GM12878 (cell line): ENCODE results near the gene FAT1. TPM values are rescaled to one million over a fixed set of nuclear protein-coding genes. Genes with fewer than 3 reads are reported as not detected.

ENCODE experiments used
- ATAC-seq: fragments of 200-7000 bp; cut with Tn5 transposase; 3 replicates; pipeline ENCODE4 v1.9.1; 2020; ENCODE audit warnings: mild to moderate bottlenecking, moderate library complexity
- BruUV-seq: library from RNA; stranded (reverse); fragments of 400-500 nt; replicated peaks from 2 replicates; lab custom pipeline; 2021; lab: Mats Ljungman, UMichigan
- CTCF ChIA-PET: fragments of 300-600 bp; sonication (Branson Sonifier 250); formaldehyde crosslinking; extraction: SDS; loops from one replicate; lab custom pipeline; 2021; ENCODE audit warnings: inconsistent platforms; lab: Yijun Ruan, JAX
- POLR2A ChIA-PET: fragments of 350-600 bp; formaldehyde crosslinking; extraction: SDS; loops from one replicate; lab custom pipeline; 2021; ENCODE audit warnings: inconsistent platforms; lab: Charles Lee
- RAD21 ChIA-PET: fragments of 300-600 bp; sonication (Branson Sonifier 250); formaldehyde crosslinking; loops from one replicate; lab custom pipeline; 2023; ENCODE audit warnings: antibody characterized with exemption; ENCODE audit not compliant: unreplicated experiment; lab: Charles Lee
- SMC1A ChIA-PET: fragments of 300-600 bp; sonication (Branson Sonifier 250); formaldehyde crosslinking; loops from one replicate; lab custom pipeline; 2023; ENCODE audit not compliant: unreplicated experiment, uncharacterized antibody; lab: Charles Lee
- DNase-seq: peaks from one replicate; pipeline ENCODE4 v3.0.0-alpha.2; 2011; ENCODE audit warnings: low read depth, low spot score
- FAIRE-seq: peaks from 3 replicates; lab custom pipeline; 2011; peaks lifted over from hg19 to GRCh38; lab: Jason Lieb, UNC
- H2AFZ ChIP-seq: 2 replicates; pipeline ENCODE4 v1.6.0; 2011; ENCODE audit warnings: low read depth, low read length, control low read depth; ENCODE audit not compliant: control insufficient read depth
- H3K27ac ChIP-seq: 2 replicates; pipeline ENCODE4 v1.5.1; 2011; ENCODE audit warnings: control low read depth; ENCODE audit not compliant: control insufficient read depth, insufficient read depth
- H3K27me3 ChIP-seq, 2 experiments: replicated peaks in 1 of 2; 2 replicates each; pipeline versions ENCODE4 v1.6.0 to v1.6.1; 2011; ENCODE audit warnings: low read length in 1 of 2; ENCODE audit not compliant: control insufficient read depth in 2 of 2, insufficient read depth in 2 of 2
- H3K36me3 ChIP-seq, 2 experiments: 2 replicates each; pipeline ENCODE4 v1.5.1; 2011; ENCODE audit warnings: low read length in 1 of 2; ENCODE audit not compliant: control insufficient read depth in 2 of 2, insufficient read depth in 2 of 2
- H3K4me1 ChIP-seq: 2 replicates; pipeline ENCODE4 v1.6.1; 2011; ENCODE audit warnings: mild to moderate bottlenecking, low read length, moderate library complexity, mixed read lengths; ENCODE audit not compliant: control insufficient read depth, insufficient read depth
- H3K4me2 ChIP-seq: 2 replicates; pipeline ENCODE4 v1.6.0; 2011; ENCODE audit warnings: control low read depth; ENCODE audit not compliant: control insufficient read depth, insufficient read depth
- H3K4me3 ChIP-seq: fragments of 200-600 bp; sonication (generic); 2 replicates; pipeline ENCODE4 v1.5.1; 2016
- H3K79me2 ChIP-seq: 2 replicates; pipeline ENCODE4 v1.6.0; 2011; ENCODE audit warnings: low read length; ENCODE audit not compliant: control insufficient read depth, insufficient read depth
- H3K9ac ChIP-seq: 2 replicates; pipeline ENCODE4 v1.8.0; 2011; ENCODE audit warnings: low read length, control low read depth, mixed read lengths; ENCODE audit not compliant: control insufficient read depth, insufficient read depth
- H3K9me3 ChIP-seq: replicated peaks from 3 replicates; pipeline ENCODE4 v1.5.1; 2011; ENCODE audit warnings: mild to moderate bottlenecking, low read length; ENCODE audit not compliant: control insufficient read depth, insufficient read depth
- H4K20me1 ChIP-seq: 2 replicates; pipeline ENCODE4 v1.6.0; 2011; ENCODE audit not compliant: control insufficient read depth, insufficient read depth
- EED ChIP-seq: sonication (generic); IDR thresholded peaks from 2 replicates; pipeline ENCODE4 v1.6.1; 2016; ENCODE audit warnings: antibody characterized with exemption, low read depth
- MXI1 ChIP-seq: fragments of 150-350 bp; IDR thresholded peaks from 2 replicates; pipeline ENCODE4 v1.6.1; 2011; ENCODE audit warnings: low read depth, mild to moderate bottlenecking, inconsistent platforms, low read length, improper control_type of control experiment
- MYB ChIP-seq: fragments of 150-350 bp; IDR thresholded peaks from 2 replicates; pipeline ENCODE4 v1.6.1; 2014; ENCODE audit warnings: mild to moderate bottlenecking, low read depth, low read length, borderline replicate concordance
- NBN ChIP-seq: fragments of 450-650 bp; IDR thresholded peaks from 2 replicates; pipeline ENCODE4 v1.6.1; 2016
- NR2C2 ChIP-seq: IDR thresholded peaks from 2 replicates; pipeline ENCODE4 v1.6.1; 2011; ENCODE audit warnings: borderline replicate concordance, low read depth; ENCODE audit not compliant: control insufficient read depth, insufficient read length
- NRF1 ChIP-seq: conservative IDR thresholded peaks from 2 replicates; pipeline ENCODE4 v1.6.1; 2011; ENCODE audit warnings: mild to moderate bottlenecking, low read depth, low read length, improper control_type of control experiment
- PAX5 ChIP-seq: IDR thresholded peaks from 2 replicates; pipeline ENCODE4 v1.6.1; 2011; ENCODE audit warnings: low read depth, low read length, borderline replicate concordance
- STAT1 ChIP-seq: fragments of 450-650 bp; conservative IDR thresholded peaks from 2 replicates; pipeline ENCODE4 v1.6.1; 2014; ENCODE audit warnings: antibody characterized with exemption, mild to moderate bottlenecking
- TCF3 ChIP-seq: IDR thresholded peaks from 2 replicates; pipeline ENCODE4 v1.6.1; 2012; ENCODE audit warnings: low read depth, mild to moderate bottlenecking, low read length, borderline replicate concordance; ENCODE audit not compliant: insufficient read depth
- WGBS: methylation state at CpG from one replicate; pipeline ENCODE4 v1.1.6; 2016; ENCODE audit warnings: low lambda C conversion rate; ENCODE audit not compliant: insufficient replicate concordance, insufficient coverage; ENCODE audit errors: missing lambda C conversion rate; 5-methylcytosine and 5-hydroxymethylcytosine counted together
- in situ Hi-C: fragments of 300-500 bp; cut with MboI; formaldehyde crosslinking; loops from 9 replicates; pipeline ENCODE4 v1.14.3; 2018; ENCODE audit warnings: mixed read lengths
- intact Hi-C: fragments of 100-400 bp; cut with micrococcal nuclease; formaldehyde crosslinking; loops from one replicate; pipeline ENCODE4 v1.14.2; 2022; ENCODE audit not compliant: unreplicated experiment
- polyA plus RNA-seq, 11 experiments: library from polyadenylated mRNA; depleted of rRNA in 4 of 11; unstranded in 6 of 11; stranded (reverse) in 5 of 11; fragments of >200 nt; fragmentation: Nextera tagmentation in 4 of 11; fragmentation: Illumina TruSeq in 1 of 11; extraction: Ambion mirVana in 4 of 11; extraction: Trizol in 1 of 11; gene quantifications; 1 replicate in 1 of 11; 2 replicates in 10 of 11; pipeline versions ENCODE4 v1.2.1 to v1.2.3, GENCODE V29; 2011 to 2016; ENCODE audit warnings: inconsistent platforms in 2 of 11, missing spikeins in 2 of 11, low read depth in 1 of 11
- total RNA-seq, 4 experiments: library from RNA; depleted of rRNA in 3 of 4; stranded (reverse); fragments of >200 nt in 3 of 4; fragmentation: Illumina TruSeq in 1 of 4; extraction: Trizol in 1 of 4; gene quantifications; 2 replicates each; pipeline versions ENCODE4 v1.2.1 to v1.2.3, GENCODE V29; 2013 to 2021
- TF ChIP-seq, protein P1 (sequence below): fragments of 450-650 bp; conservative IDR thresholded peaks from 2 replicates; pipeline ENCODE4 v1.6.1; 2017; ENCODE audit warnings: mild to moderate bottlenecking, moderate library complexity
- TF ChIP-seq, protein P2 (sequence below): fragments of 450-650 bp; IDR thresholded peaks from 2 replicates; pipeline ENCODE4 v1.6.1; 2017; ENCODE audit warnings: mild to moderate bottlenecking, moderate library complexity
- TF ChIP-seq, protein P3 (sequence below): fragments of 450-650 bp; formaldehyde crosslinking; IDR thresholded peaks from 2 replicates; pipeline ENCODE4 v1.4.0; 2020; ENCODE audit warnings: mild to moderate bottlenecking, moderate library complexity

The FAT1 gene
- total and polyA plus RNA-seq, 10 of the 15 experiments (the other 5 are each of a cell fraction or from before 2014, with no cell fraction given): 0.04 to 11.8 (median 0.11) TPM; not detected in 1

DNA sequence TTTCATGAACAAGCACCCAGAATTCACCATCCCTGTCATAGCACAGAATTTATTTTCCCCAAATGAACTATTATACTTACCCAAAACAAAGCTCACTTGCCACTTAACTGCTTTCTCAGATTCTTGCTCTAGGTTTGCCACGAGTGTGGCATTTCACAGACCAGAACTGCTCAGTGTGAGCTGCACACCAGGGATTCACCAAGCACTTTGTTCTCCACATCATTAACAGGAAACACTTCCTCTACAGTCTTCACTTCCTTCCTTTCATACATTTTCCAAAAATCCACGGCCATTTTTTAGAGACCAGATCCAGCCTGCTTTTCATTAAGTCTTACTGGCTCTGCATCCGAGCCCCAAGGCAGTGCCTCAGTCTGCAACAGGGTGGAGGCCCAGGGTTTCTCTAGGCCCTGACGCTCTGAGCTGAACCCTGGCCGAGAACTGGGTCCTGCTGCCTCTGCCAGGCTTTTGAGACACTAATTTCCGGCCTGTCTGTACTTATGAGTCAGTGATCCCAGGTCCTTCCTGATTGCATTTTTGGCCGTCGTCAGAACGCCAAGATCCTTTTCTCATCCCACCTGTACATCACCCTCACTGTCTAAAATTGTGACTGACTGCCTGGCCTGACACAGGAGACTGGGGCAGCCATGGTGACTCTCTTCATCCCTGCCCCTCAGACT lies 100.7 kb downstream of the FAT1 start (continued):
- TF ChIP-seq, protein P1, sequence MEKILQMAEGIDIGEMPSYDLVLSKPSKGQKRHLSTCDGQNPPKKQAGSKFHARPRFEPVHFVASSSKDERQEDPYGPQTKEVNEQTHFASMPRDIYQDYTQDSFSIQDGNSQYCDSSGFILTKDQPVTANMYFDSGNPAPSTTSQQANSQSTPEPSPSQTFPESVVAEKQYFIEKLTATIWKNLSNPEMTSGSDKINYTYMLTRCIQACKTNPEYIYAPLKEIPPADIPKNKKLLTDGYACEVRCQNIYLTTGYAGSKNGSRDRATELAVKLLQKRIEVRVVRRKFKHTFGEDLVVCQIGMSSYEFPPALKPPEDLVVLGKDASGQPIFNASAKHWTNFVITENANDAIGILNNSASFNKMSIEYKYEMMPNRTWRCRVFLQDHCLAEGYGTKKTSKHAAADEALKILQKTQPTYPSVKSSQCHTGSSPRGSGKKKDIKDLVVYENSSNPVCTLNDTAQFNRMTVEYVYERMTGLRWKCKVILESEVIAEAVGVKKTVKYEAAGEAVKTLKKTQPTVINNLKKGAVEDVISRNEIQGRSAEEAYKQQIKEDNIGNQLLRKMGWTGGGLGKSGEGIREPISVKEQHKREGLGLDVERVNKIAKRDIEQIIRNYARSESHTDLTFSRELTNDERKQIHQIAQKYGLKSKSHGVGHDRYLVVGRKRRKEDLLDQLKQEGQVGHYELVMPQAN: no peak
- TF ChIP-seq, protein P2, sequence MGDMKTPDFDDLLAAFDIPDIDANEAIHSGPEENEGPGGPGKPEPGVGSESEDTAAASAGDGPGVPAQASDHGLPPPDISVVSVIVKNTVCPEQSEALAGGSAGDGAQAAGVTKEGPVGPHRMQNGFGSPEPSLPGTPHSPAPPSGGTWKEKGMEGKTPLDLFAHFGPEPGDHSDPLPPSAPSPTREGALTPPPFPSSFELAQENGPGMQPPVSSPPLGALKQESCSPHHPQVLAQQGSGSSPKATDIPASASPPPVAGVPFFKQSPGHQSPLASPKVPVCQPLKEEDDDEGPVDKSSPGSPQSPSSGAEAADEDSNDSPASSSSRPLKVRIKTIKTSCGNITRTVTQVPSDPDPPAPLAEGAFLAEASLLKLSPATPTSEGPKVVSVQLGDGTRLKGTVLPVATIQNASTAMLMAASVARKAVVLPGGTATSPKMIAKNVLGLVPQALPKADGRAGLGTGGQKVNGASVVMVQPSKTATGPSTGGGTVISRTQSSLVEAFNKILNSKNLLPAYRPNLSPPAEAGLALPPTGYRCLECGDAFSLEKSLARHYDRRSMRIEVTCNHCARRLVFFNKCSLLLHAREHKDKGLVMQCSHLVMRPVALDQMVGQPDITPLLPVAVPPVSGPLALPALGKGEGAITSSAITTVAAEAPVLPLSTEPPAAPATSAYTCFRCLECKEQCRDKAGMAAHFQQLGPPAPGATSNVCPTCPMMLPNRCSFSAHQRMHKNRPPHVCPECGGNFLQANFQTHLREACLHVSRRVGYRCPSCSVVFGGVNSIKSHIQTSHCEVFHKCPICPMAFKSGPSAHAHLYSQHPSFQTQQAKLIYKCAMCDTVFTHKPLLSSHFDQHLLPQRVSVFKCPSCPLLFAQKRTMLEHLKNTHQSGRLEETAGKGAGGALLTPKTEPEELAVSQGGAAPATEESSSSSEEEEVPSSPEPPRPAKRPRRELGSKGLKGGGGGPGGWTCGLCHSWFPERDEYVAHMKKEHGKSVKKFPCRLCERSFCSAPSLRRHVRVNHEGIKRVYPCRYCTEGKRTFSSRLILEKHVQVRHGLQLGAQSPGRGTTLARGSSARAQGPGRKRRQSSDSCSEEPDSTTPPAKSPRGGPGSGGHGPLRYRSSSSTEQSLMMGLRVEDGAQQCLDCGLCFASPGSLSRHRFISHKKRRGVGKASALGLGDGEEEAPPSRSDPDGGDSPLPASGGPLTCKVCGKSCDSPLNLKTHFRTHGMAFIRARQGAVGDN: no peak
- TF ChIP-seq EED (no peak), NBN (no peak)

DNA sequence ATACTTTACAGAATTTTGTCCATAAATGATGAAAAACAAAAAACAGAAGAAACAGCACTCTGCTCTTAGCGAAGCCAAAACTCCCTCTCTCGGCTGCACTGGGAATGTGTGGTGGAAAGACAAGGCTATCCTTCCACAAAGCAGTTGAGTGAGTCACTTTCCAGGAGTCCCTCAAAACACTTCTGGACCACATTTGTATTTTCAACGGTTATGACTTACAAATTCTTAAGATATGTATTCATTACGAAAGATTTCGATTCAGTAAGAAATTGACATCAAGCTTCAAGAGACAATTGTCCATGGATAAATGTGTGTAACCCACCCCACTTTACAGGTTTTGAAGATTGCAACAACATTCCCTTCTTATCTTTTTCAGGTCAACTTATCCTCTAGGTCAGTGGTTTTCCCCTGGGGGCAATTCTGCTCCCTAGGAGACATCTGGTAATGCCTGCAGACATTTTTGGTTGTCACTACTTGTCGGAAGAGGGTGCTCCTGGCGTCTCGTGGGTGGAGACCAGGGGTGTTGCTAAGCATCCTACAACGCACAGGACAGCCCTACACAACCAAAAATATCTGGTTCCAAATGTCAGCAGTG lies 101.6 kb downstream of the FAT1 start:
- CTCF ChIA-PET: no interaction called here
- no peak overlapping the region for H3K9ac ChIP-seq
- WGBS: 27% methylated on average over 9 of the region's 9 CpGs
- H3K4me2 ChIP-seq: no peak overlapping the region
- H3K4me1 ChIP-seq: no peaks in the 10 kb centered on the region
- no peaks in the 10 kb centered on the region for H4K20me1 ChIP-seq
- in situ Hi-C loops: no loop called here
- FAIRE-seq (no peak), DNase-seq (no peak), ATAC-seq (no peak)
- H3K36me3 ChIP-seq: no peaks in the 10 kb centered on the region
- H3K9me3 ChIP-seq: no peaks in the 10 kb centered on the region; the same call in 2 of the 3 replicates
- no peak overlapping the region for H2AFZ ChIP-seq
- H3K4me3 ChIP-seq: no peak overlapping the region
- intact Hi-C loops: no loop called here
- no peaks in the 10 kb centered on the region for H3K27me3 ChIP-seq
- SMC1A ChIA-PET: no interaction called here
- RAD21 ChIA-PET: no interaction called here
- no peaks in the 10 kb centered on the region for H3K79me2 ChIP-seq
- no peak overlapping the region for H3K27ac ChIP-seq
- no peak for TF ChIP-seq NR2C2
- TF ChIP-seq TCF3: no peak
- no peak for TF ChIP-seq STAT1
- TF ChIP-seq, protein P3, sequence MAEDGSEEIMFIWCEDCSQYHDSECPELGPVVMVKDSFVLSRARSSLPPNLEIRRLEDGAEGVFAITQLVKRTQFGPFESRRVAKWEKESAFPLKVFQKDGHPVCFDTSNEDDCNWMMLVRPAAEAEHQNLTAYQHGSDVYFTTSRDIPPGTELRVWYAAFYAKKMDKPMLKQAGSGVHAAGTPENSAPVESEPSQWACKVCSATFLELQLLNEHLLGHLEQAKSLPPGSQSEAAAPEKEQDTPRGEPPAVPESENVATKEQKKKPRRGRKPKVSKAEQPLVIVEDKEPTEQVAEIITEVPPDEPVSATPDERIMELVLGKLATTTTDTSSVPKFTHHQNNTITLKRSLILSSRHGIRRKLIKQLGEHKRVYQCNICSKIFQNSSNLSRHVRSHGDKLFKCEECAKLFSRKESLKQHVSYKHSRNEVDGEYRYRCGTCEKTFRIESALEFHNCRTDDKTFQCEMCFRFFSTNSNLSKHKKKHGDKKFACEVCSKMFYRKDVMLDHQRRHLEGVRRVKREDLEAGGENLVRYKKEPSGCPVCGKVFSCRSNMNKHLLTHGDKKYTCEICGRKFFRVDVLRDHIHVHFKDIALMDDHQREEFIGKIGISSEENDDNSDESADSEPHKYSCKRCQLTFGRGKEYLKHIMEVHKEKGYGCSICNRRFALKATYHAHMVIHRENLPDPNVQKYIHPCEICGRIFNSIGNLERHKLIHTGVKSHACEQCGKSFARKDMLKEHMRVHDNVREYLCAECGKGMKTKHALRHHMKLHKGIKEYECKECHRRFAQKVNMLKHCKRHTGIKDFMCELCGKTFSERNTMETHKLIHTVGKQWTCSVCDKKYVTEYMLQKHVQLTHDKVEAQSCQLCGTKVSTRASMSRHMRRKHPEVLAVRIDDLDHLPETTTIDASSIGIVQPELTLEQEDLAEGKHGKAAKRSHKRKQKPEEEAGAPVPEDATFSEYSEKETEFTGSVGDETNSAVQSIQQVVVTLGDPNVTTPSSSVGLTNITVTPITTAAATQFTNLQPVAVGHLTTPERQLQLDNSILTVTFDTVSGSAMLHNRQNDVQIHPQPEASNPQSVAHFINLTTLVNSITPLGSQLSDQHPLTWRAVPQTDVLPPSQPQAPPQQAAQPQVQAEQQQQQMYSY (CRISPR knock-in tag): no peak
- no peak for TF ChIP-seq NRF1
- no peak for TF ChIP-seq MXI1
- no peak for TF ChIP-seq MYB
- no peak for TF ChIP-seq PAX5
- BruUV-seq: no TSS peak
- POLR2A ChIA-PET: no interaction called here
